ENCODE results near the gene SGCE. TPM values are rescaled to one million over a fixed set of nuclear protein-coding genes. Genes with fewer than 3 reads are reported as not detected.

Gene SGCE
- total and polyA plus RNA-seq, 10 of the 15 experiments (the other 5 are each of a cell fraction or from before 2014, with no cell fraction given), result 30.5 to 80.1 (median 49.2) TPM

GRCh38 chr7:94632338-94633013, 23.5 kb downstream of the SGCE start:
- 18% methylated on average over 5 of the region's 5 CpGs for WGBS (ENCODE audit: insufficient coverage, insufficient replicate concordance, low lambda C conversion rate, missing lambda C conversion rate)
- Histone ChIP-seq H3K27me3 (replicated peaks in 1 of 2; ENCODE audit: control insufficient read depth in 2 of 2, insufficient read depth in 2 of 2, low read length in 1 of 2) (no peaks in the 10 kb centered on the region), H3K4me3 (no peak overlapping the region), H3K4me2 (ENCODE audit: control insufficient read depth, insufficient read depth) (no peak overlapping the region), H3K9ac (ENCODE audit: control insufficient read depth, insufficient read depth, low read length) (no peak overlapping the region), H3K36me3 (ENCODE audit: control insufficient read depth in 2 of 2, insufficient read depth in 2 of 2, low read length in 1 of 2) (no peaks in the 10 kb centered on the region), H3K79me2 (ENCODE audit: control insufficient read depth, insufficient read depth, low read length) (no peaks in the 10 kb centered on the region; the same call in 1 of the 2 replicates), H3K4me1 (ENCODE audit: control insufficient read depth, insufficient read depth, low read length) (no peaks in the 10 kb centered on the region), H3K9me3 (replicated peaks; ENCODE audit: control insufficient read depth, insufficient read depth, low read length) (no peaks in the 10 kb centered on the region), H2AFZ (ENCODE audit: control insufficient read depth, low read depth, low read length) (no peak overlapping the region), H3K27ac (ENCODE audit: control insufficient read depth, insufficient read depth) (no peak overlapping the region), H4K20me1 (ENCODE audit: control insufficient read depth, insufficient read depth) (no peaks in the 10 kb centered on the region)
- no TSS peak for BruUV-seq (replicated peaks)
- ChIA-PET SMC1A (ENCODE audit: uncharacterized antibody, unreplicated experiment) (interaction anchor here (0.6 to 2.1 kb wide), 5 partner anchors 9 to 69 kb away, joined by 3 to 8 read pairs (median 4); no protein-coding TSS in a partner anchor), POLR2A (interaction anchor here (1.3 kb wide), 1 partner anchor 17 kb away, joined by 4 read pairs; no protein-coding TSS in a partner anchor), RAD21 (ENCODE audit: unreplicated experiment) (interaction anchor here (0.8 to 3.3 kb wide), 6 partner anchors 9 to 183 kb away, joined by 3 to 10 read pairs (median 4); no protein-coding TSS in a partner anchor), CTCF (interaction anchor here (0.8 to 2.0 kb wide), 2 partner anchors 12 to 21 kb away, joined by 4 to 5 read pairs; no protein-coding TSS in a partner anchor)
- peak; percentile 84 for ATAC-seq
- no peak for TF ChIP-seq SMARCA5 (IDR thresholded peaks at IDR 0.05)
- TF ChIP-seq ZNF622 (IDR thresholded peaks at IDR 0.05), result no peak
- TF ChIP-seq MEF2A (IDR thresholded peaks at IDR 0.05; ENCODE audit: insufficient read depth, low read depth, low read length), result peak; percentile 60; the same call in 1 of the 2 replicates
- TF ChIP-seq NFIC (IDR thresholded peaks at IDR 0.05; ENCODE audit: low read depth, low read length), result peak; percentile 37; the same call in 1 of the 2 replicates
- peak; percentile 53 for TF ChIP-seq JUNB (IDR thresholded peaks at IDR 0.05)
- no peak for DNase-seq (ENCODE audit: low read depth, low spot score)
- intact Hi-C loops (cut with micrococcal nuclease; ENCODE audit: unreplicated experiment) (no loop called here), in situ Hi-C loops (cut with MboI) (no loop called here)
- no peak for FAIRE-seq

GRCh38 chr7:94630855-94631254, 25.1 kb downstream of the SGCE start:
- BruUV-seq (replicated peaks), result no TSS peak
- Histone ChIP-seq H3K4me1 (ENCODE audit: control insufficient read depth, insufficient read depth, low read length) (no peaks in the 10 kb centered on the region), H3K27me3 (replicated peaks in 1 of 2; ENCODE audit: control insufficient read depth in 2 of 2, insufficient read depth in 2 of 2, low read length in 1 of 2) (no peaks in the 10 kb centered on the region), H3K36me3 (ENCODE audit: control insufficient read depth in 2 of 2, insufficient read depth in 2 of 2, low read length in 1 of 2) (no peaks in the 10 kb centered on the region), H3K79me2 (ENCODE audit: control insufficient read depth, insufficient read depth, low read length) (no peaks in the 10 kb centered on the region; the same call in 1 of the 2 replicates), H4K20me1 (ENCODE audit: control insufficient read depth, insufficient read depth) (no peaks in the 10 kb centered on the region), H3K4me2 (ENCODE audit: control insufficient read depth, insufficient read depth) (0 out of 2 replicates have a peak overlapping the region, but pooled peaks have one; percentile 20), H3K4me3 (no peak overlapping the region), H3K27ac (ENCODE audit: control insufficient read depth, insufficient read depth) (peak overlapping the region; percentile 6; the same call in 1 of the 2 replicates), H3K9me3 (replicated peaks; ENCODE audit: control insufficient read depth, insufficient read depth, low read length) (no peaks in the 10 kb centered on the region), H2AFZ (ENCODE audit: control insufficient read depth, low read depth, low read length) (no peak overlapping the region), H3K9ac (ENCODE audit: control insufficient read depth, insufficient read depth, low read length) (no peak overlapping the region)
- ChIA-PET SMC1A (ENCODE audit: uncharacterized antibody, unreplicated experiment) (interaction anchor here (0.7 to 3.1 kb wide), 7 partner anchors 11 to 119 kb away, joined by 3 to 15 read pairs (median 3); no protein-coding TSS in a partner anchor), CTCF (interaction anchor here (0.7 to 1.4 kb wide), 3 partner anchors 9 to 27 kb away, joined by 3 to 10 read pairs (median 3); no protein-coding TSS in a partner anchor), POLR2A (interaction anchor here (0.9 kb wide), 1 partner anchor 26 kb away, joined by 4 read pairs; no protein-coding TSS in a partner anchor), RAD21 (ENCODE audit: unreplicated experiment) (interaction anchor here (0.8 to 1.0 kb wide), 2 partner anchors 26 to 181 kb away, joined by 3 to 4 read pairs; partner anchors contain the start of gene SGCE)
- FAIRE-seq (no peak), DNase-seq (ENCODE audit: low read depth, low spot score) (no peak), ATAC-seq (peak; percentile 47; the same call in 2 of the 3 replicates)
- TF ChIP-seq ZNF217 (IDR thresholded peaks at IDR 0.05), result no peak
- no peak for TF ChIP-seq CBX3 (IDR thresholded peaks at IDR 0.05; ENCODE audit: borderline replicate concordance, low read depth)
- TF ChIP-seq ASH2L (IDR thresholded peaks at IDR 0.05; ENCODE audit: borderline replicate concordance, low read depth), result no peak
- TF ChIP-seq SPI1 (IDR thresholded peaks at IDR 0.05; ENCODE audit: borderline replicate concordance, insufficient read depth, low read depth, low read length), result 0 out of 2 replicates have a peak, but pooled peaks have one; percentile 30
- TF ChIP-seq NFXL1 (IDR thresholded peaks at IDR 0.05; ENCODE audit: borderline replicate concordance), result no peak
- no peak for TF ChIP-seq FOS (IDR thresholded peaks at IDR 0.05; ENCODE audit: borderline replicate concordance, extremely low read depth, insufficient read length)
- TF ChIP-seq HCFC1 (IDR thresholded peaks at IDR 0.05; ENCODE audit: low read length), result no peak
- in situ Hi-C loops (cut with MboI), result no loop called here
- WGBS (ENCODE audit: insufficient coverage, insufficient replicate concordance, low lambda C conversion rate, missing lambda C conversion rate), result 0% methylated on average over 4 of the region's 4 CpGs
- intact Hi-C loops (cut with micrococcal nuclease; ENCODE audit: unreplicated experiment), result no loop called here

Measured in GM12878 (cell line).